Measurements from ENCODE around the gene THAP7.

DNA sequence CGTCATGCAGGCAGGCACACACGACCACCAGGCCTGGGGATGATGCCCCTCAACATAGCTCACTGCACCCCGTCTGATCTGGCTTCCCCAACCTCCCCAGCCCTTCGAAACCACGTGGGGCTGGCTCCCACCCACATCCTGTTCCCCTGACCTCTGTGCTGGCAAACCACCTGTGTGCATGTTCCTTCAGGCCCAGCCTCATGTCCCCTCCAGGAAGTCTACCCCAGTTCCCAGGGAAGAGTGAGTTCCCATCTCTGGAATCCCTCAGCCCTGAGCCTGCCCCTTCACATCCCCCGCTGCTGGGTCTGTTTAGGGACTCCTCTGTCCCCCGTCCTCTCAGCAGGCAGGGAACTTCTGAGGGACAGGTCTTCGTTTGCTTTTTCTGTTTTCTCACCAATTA is 23.3 kb upstream of the THAP7 start:
- TF ChIP-seq, protein P1, sequence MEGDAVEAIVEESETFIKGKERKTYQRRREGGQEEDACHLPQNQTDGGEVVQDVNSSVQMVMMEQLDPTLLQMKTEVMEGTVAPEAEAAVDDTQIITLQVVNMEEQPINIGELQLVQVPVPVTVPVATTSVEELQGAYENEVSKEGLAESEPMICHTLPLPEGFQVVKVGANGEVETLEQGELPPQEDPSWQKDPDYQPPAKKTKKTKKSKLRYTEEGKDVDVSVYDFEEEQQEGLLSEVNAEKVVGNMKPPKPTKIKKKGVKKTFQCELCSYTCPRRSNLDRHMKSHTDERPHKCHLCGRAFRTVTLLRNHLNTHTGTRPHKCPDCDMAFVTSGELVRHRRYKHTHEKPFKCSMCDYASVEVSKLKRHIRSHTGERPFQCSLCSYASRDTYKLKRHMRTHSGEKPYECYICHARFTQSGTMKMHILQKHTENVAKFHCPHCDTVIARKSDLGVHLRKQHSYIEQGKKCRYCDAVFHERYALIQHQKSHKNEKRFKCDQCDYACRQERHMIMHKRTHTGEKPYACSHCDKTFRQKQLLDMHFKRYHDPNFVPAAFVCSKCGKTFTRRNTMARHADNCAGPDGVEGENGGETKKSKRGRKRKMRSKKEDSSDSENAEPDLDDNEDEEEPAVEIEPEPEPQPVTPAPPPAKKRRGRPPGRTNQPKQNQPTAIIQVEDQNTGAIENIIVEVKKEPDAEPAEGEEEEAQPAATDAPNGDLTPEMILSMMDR (IDR thresholded peaks at IDR 0.05), result no peak
- TF ChIP-seq POLR2A (IDR thresholded peaks at IDR 0.05) (no peak), EP300 (IDR thresholded peaks at IDR 0.05) (no peak)

All from tibial nerve (tissue), 4 donors.